D721Med (cell line): ENCODE data around the gene MACO1.
"Not testable (repeated sequence)": the region's sequence is repeated elsewhere in the genome, so short reads cannot be mapped to it uniquely, and the experiment has no call there.

Experiments
- DNase-seq: peaks from one replicate; pipeline ENCODE4 v3.0.0; 2011; ENCODE audit warnings: low spot score; ENCODE audit not compliant: insufficient read length
- FAIRE-seq: peaks from 2 replicates; lab custom pipeline; 2011; peaks lifted over from hg19 to GRCh38; lab: Jason Lieb, UNC
- CTCF ChIP-seq: IDR thresholded peaks from 2 replicates; pipeline ENCODE4 v1.5.1; 2012; ENCODE audit warnings: mild to moderate bottlenecking, control low read depth; ENCODE audit not compliant: insufficient read depth; ENCODE audit errors: missing control alignments

MACO1 gene

GRCh38 chr1:25437672-25438071 is 7.0 kb downstream of the MACO1 start:
- DNase-seq: no peak
- TF ChIP-seq CTCF: no peak
- FAIRE-seq: no peak

- DNase-seq (no peak), FAIRE-seq (no peak)
- no peak for TF ChIP-seq CTCF
These were observed 8.6 kb downstream of the MACO1 start for GRCh38 chr1:25439287-25439686.

GRCh38 chr1:25442178-25442577 is 11.5 kb downstream of the MACO1 start:
- DNase-seq (no peak), FAIRE-seq (no peak)
- no peak for TF ChIP-seq CTCF

DNA sequence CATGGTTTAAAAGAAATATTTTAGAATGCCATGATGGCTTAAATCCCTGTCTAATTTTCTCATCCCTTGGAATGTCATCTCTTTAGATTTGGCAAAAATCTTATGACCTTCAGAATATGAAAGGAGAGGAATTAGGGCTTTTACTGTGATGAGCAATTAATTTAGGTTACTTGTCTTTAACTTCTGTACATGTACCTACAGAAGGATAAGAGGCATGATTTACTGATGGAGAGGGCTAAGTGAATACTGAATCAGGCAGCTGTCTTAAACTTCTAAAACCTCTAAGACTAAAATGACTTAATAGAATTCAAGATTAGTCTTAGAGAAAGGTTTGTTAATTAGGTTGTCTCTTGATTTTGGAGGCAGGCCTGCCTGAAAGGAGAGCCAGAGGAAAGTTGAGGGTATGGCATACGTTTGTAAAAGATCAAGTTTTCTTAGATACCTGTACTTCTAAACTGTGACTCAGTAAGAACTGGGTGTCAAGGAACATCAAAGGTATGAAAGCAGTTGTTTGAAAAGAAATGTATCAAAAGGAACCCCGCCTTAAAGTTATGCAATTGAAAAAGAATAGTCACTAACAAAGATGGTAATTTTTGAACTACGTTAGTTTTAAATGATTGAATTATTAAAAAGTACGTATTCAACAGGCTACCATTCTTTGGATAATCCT is 12.5 kb downstream of the MACO1 start:
- DNase-seq (no peak), FAIRE-seq (no peak)

GRCh38 chr1:25444604-25445003 is 13.9 kb downstream of the MACO1 start:
- not testable (repeated sequence) for FAIRE-seq, DNase-seq

More for the DNA sequence above, 12.5 kb downstream of the MACO1 start:
- no peak for TF ChIP-seq CTCF

DNA sequence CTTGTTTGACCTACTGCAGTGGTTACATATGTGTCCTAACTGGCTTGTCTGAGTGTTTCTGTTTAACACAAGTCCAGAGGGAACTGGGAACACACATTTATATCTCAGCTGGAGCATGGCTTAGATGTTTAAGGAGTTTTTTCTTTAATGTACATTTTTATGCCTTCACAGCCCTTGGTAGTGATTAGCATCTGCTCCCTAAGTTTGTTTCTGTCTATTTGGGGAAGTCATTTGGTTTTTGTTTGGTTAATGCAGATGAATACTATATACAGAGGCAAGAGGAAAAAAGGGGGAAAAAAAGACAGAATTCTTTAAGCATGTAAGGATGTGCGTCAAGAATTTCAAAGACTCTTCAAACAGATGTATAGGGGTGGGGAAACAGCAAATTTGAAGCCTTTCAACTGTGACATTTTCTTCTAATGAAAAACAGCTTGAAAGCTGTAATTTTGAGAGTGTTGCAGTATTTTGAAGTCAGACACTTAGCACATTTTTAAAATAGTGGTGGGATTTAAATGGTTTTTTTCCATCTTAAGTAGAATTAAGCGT is 15.4 kb downstream of the MACO1 start:
- DNase-seq: no peak

GRCh38 chr1:25447547-25447946 is 16.9 kb downstream of the MACO1 start:
- DNase-seq (no peak), FAIRE-seq (no peak)

More for the DNA sequence above, 15.4 kb downstream of the MACO1 start:
- FAIRE-seq: no peak
- TF ChIP-seq CTCF: no peak

More at GRCh38 chr1:25447547-25447946, 16.9 kb downstream of the MACO1 start:
- TF ChIP-seq CTCF: no peak
